ENCODE measurements around the gene PTPRK.

DNA sequence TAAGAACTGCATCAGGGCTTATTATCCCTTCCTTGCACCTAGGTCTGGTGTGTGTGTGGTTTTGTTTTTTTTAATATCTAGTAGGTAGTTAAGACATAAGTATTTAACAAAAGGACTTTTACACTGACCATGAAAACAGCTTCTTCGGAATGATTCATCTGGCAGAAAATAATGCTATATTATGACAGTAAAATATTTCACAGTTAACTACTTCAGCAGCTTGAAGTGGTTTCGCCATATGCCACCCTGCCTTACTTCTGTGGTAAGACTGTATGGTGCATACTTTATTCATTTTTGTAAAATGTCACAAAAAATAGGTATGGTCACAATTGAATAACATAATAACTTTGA lies 858 bp upstream of the PTPRK start:
- TF ChIP-seq EZH2 (IDR thresholded peaks at IDR 0.05; ENCODE audit: borderline replicate concordance, low read length), result no peak
- TF ChIP-seq, protein P1, sequence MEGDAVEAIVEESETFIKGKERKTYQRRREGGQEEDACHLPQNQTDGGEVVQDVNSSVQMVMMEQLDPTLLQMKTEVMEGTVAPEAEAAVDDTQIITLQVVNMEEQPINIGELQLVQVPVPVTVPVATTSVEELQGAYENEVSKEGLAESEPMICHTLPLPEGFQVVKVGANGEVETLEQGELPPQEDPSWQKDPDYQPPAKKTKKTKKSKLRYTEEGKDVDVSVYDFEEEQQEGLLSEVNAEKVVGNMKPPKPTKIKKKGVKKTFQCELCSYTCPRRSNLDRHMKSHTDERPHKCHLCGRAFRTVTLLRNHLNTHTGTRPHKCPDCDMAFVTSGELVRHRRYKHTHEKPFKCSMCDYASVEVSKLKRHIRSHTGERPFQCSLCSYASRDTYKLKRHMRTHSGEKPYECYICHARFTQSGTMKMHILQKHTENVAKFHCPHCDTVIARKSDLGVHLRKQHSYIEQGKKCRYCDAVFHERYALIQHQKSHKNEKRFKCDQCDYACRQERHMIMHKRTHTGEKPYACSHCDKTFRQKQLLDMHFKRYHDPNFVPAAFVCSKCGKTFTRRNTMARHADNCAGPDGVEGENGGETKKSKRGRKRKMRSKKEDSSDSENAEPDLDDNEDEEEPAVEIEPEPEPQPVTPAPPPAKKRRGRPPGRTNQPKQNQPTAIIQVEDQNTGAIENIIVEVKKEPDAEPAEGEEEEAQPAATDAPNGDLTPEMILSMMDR (IDR thresholded peaks at IDR 0.05; ENCODE audit: low read length), result no peak
